NCI-H748 treated with DMSO at 0.1 percent for 48 hours (cell line): ENCODE measurements around the gene MORN5.
A peak's percentile ranks its signal among the peaks of the same experiment; 100 is the strongest.

Experiments
- DNase-seq: peaks from one replicate; lab custom pipeline; 2025; lab: John Stamatoyannopoulos, UW

MORN5 gene

DNA sequence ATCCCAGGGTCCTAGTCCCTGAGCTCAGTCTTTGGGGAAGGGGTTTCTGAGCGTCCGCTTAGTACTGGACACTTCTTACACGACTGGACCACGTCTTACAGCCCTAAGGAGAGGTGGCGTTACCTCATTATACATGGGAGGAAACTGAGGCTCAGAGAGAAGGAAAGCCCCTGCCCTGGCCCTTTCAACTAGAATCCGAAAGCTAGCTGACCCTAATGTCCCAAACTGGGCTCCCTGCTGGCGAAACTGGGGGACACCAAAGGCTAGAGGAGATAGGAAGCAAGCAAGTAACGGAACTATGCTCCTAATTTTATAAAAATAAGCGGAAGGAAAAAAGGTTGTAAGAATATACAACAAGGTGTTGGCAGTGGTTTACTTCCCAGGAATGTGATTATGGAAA lies 54.8 kb downstream of the MORN5 start:
- DNase-seq = no peak

DNA sequence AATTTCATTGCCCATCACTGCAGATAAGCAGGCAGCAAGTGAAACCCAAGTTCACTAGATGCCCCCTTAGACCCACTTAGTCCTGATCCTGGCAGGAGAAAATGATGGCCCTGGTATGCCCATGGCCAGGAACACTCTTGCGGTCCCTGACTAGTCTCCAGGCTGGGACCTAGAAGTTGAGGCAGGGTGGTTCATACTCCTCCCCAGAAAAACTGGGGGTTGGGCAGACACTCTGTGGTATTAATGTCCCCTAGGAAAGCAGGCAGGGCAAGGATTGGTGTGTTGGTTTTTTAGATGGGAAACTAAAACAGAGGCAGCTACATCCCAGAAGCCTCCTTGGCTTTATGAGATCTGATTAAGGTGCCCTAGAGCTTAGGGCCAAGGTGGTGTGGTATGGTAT lies 56.0 kb downstream of the MORN5 start:
- DNase-seq = no peak

DNA sequence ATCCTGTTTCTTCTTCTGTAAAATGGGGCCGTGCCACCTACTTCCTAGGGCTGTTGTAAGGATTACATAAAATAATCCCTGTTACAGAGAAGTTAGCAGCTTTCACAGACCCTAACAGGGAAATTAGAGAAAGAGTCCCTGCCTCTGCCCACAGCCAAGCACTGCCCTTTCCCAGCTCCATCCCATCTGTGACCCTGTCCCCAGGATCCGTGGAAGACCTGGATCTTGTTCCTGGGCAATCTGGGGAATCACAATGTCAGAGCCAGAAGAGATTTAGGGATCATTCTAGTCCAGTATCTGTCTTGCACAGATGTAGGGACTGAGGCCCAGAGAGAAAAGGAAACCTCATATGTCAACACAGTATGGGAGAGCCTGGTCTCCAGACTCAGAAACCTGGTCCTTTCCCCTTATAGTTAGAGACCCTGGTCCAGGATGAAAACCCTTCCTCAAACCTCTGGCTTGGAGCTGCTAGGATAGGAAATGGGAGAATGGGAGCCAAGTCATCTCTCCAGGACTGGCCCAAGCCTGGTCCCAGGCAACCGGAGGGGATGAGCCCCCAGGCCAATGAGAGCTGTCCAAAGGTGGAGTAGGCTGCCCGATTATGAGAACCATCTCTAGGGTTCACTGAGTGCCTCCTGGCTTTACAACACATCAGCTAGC lies 56.6 kb downstream of the MORN5 start:
- DNase-seq = no peak

DNA sequence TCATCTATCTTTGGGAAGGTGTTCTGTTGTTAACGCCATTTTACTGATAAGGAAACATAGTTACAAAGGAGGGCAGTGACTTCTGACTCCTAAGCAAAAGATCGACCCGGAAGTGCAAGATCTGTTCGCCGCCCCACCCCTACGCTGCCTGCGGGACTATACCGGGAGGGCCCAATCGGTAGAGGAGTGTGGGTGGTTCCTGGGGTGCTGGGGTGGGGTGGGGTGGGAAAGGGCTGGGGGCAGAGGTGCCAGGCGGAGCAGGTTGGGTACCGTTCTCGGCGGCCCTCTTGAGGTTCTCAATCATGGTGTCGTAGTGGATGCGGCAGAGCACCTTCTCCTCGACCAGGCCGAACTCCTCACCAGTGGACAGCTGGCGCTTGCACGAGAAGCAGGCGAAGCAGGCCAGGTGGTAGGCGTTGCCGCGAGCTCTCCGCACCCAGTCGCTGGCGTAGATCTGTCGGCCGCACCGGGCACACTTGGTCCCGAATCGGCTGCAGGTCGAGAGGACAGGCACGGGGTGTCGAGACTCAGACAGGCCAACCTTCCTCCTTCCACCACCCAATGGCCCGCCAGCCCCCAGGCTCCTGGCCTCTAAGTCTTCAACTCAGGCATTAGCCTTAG lies 57.2 kb downstream of the MORN5 start:
- no peak for DNase-seq

DNA sequence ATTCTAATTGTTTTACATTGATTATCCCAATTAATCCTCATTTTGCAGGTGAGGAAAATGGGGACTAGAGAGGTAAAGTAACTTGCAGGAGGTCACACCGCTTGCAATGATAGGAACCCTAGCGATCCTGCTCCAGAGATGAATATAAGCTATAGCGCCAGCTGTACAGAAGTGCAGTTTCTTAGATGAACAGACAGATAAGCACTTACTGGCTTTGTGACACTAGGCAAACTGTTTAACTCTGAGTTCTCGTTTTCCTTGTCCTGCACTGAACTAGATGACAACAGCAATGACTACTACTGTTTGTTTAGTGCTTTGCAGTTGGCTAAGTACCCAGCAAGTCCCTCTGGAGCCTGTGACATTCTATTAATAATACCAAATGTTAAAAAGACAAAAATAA lies 57.9 kb downstream of the MORN5 start:
- no peak for DNase-seq

DNA sequence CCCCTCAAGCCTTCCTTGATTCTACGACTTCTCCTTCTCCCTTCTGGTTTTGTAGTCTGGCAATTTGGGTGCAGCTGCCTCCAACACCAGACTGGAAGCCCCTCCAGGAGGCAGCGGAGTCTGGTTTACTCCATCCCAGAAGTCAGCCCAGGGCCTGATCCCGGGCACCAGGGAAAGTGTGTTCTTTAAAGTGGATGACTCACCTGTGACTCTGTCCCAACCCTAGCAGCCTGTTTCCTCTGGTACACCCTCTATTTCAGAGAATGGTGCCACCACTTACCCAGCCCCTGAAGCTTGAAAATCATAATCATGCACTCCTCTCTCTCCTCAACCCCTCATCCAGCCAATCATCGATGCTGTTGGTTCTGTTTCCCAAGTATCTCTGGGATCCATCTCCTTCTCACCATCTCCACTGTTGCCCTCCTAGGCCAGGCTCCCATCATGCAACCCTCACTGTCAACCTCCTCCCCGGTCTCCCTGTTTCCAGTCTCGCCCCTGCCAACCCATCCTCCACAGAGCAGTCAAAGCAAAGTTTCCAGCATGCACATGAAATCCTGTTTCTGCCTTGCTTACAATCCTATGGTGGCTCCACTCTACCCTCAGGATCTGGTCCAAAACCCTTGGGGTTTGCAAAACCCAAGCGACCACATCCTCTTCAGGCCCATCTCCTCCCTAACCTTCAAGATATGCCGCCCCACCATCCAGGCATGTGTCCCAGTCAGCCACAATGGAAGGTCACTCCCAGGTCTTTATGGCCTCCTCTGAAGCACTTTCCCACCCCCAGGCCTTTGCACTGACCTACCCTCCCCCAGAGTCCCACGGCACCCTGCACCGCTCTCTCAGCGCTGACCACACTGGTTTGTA lies 58.6 kb downstream of the MORN5 start:
- DNase-seq = no peak

DNA sequence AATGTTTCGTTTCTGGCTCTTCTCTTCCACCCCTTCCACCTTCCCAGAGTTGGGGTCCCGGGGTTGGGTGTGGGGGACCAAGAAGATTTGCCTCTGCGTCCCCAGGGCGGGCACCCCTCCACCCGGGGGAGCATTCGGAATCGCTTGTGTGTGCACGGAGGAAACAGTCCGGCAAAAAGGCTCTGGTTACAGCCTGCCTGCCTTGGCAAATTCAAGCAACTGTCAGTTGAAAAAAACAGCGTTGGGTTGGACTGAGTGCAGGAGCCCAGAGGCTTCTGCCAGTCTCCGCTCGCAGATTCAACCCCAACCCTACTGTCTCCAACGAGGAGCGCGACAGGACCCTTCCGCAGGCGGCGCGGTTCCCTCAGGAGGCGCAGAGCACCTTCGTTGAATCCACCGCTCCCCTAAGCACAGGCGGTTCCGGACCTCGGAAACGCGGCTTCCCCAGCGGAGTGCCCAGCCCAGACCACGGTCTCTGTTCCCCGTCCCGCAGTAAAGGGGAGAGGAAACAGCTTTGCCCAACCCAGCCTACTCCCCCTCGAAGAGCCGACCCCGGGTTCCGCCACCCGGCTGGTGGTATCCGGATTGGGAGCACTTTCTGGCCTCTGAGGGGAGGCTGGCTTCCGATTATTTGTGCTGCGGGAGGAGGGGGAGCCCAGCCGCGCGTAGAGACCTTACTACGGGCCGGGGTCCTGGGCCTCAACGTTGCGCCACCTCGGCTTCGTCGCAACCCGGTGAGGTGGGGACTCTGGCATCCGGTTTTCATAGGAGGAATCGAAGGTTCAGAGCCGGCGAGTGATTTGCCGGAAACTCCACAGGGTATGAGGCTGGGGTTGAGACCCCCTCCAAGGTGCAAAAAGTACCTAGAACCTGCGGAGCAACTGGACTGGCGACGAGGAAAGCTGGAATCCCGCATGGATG lies 59.5 kb downstream of the MORN5 start:
- DNase-seq = no peak

DNA sequence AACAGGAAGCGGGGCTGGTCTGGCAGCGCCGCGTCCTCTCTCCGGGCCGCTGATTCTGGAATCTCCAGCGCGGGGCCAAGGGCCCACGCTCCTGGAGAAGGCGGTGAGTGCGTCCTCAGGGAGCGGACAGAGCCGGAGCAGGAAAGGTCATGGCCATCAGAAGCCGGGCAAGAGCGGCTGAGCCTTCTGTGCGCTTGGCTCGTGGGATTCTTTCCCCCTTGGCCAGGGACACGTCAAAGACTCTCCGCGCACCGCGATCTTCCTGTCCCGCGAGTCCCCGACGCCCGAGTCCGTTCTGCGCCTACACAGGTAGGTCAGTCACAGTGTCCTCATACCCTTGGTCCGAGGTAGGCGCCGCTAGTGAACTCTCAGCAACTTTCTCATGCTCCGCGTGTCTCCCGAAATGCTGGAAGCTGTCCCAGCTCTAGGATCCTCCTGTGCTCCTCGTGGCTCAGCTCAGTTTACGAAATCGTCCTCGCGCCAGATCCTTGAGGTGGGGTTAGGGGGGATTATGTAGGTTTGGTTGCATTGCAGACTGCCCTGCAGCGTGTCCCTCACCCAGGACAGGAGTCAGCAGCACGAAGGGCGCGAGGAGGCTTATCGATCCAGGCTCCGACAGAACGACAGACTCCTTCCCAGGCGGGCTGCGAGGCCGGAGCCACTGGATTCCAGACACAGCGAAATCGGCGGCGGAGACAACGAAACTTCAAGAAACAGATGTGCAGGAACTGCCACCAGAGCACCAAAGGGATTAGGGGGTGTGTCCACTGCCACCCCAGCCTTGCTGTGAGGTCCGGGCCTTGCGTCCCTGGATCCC lies 60.4 kb downstream of the MORN5 start:
- no peak for DNase-seq

DNA sequence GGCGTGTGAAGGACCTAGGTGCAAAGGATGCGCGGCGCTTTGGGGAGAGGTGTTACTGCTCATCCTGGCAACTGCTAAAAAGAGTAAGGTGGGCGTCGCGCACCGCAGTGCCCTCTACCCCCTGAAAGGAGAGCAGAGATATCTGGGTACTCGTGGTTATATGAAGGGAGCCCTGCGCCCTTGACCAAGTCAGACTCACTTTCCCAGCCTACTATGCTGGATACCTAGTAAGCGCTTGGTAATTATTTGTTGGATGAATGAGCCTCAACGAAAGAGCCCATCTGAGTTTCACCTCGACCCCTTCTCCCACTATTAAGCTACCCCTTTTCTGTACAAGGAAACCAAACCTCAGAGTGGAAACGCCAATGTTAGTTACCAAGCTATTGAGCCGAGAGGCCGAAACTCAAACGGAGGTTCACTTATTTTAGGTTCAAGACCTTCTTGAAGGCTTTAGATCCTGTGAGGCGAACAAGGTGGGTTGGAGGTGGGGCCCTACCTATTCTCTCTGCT lies 61.0 kb downstream of the MORN5 start:
- DNase-seq = no peak

DNA sequence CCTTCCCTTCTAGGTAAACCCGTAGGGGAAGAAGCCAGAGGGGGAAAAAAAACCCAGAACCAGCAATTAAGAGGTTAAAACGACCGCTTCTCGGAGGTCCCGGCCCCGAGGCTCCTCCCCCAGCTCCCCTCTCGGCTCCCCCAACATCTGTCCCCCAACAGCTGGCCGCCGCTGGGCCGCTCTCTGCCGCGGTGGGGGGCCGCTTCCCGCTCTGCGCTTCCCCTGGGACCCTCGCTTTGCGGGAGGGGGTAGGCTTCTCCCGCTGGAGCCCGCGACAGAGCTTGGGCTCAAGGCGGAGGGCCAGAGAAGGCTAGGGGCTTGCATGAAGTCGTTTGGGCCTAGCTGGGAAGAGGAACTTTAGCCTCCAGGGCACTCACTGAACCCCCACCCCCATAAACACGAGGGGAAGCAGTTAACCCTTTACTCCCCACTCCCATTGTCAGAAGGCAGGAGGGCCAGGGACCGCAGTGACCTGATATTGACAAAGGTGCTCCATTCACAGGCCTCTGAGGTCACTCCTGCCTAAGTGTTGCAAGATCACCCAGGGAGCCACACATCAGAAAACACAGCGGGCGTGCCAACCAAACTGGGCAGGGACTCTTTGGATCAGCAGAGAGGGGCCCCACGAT lies 61.6 kb downstream of the MORN5 start:
- no peak for DNase-seq

DNA sequence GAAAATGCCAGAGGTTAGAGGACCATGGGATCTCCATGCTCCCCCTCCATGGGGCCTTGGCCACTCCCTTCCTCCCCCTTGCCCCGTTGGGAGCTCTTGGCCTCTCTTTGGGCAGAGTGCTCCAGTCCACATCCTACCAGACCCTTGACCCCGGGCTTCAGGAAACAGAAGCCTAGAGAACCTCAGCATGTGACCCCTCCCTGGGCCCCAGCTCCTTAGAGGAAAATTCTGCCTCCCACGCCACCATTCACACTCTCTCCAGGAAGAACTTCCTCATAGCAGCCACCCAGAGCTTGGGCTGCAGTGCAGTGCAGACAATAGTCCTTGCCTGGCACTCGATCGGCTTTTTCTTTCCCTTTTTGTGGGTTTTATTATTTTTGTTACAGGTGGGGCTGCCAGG lies 63.1 kb downstream of the MORN5 start:
- DNase-seq = no peak

DNA sequence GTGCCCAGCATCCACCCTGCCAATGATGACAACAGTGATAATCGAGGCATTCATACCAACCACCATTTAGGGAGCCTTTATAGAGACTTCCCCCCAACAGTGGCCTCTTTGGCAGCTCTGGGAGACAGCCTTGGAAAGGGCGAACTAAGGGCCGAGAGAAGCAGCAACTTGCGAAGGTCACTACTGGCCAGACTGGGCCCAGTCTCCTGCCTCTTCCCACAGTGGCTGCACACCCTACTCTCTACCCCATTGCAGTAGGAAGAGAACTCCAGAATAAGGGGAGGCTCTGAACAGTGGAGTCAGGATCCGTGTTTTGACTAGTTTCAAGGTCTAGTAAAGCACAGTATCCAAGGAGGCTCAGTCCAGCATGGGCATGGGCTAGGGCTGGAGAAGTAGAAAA lies 63.7 kb downstream of the MORN5 start:
- DNase-seq = no peak

DNA sequence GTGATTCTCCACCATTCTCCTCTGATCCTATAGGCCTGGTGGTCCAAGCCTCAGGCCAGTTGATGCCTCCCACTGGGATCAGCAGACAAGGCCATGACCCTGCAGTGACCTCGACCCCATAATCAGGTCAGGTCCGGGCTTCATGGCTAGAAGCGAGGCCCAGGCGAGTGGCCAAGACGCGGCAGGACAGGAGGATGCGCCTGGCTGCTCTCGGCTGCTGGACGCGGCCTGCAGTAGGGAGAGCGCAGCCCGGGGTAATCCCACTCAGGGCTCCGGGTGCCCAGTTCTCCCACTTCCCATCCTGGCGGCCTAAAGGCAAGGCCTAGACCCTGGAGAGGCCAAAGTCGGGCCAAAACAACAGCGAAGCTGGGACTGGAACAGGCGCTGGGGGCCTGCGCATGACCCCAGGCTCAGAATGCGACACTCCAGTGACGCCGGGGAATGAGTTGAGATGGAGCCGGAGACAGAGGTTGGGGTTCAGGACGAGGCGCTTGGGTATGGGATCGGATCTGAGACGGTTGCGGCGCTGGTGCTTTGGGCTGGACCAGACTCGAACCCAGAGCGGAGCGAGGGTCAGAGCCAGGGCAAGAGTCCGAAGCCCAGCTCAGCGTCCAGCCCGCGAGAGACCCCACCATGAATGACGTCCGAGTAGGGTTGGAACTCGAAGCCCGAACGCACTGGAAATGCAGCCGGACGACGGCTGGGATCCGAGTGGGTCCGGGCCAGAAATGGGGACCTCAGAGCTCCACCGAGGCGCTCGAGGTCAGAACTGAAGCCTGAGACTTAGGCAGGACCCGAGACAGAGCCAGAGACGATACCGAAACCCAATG lies 65.8 kb downstream of the MORN5 start:
- DNase-seq = no peak

DNA sequence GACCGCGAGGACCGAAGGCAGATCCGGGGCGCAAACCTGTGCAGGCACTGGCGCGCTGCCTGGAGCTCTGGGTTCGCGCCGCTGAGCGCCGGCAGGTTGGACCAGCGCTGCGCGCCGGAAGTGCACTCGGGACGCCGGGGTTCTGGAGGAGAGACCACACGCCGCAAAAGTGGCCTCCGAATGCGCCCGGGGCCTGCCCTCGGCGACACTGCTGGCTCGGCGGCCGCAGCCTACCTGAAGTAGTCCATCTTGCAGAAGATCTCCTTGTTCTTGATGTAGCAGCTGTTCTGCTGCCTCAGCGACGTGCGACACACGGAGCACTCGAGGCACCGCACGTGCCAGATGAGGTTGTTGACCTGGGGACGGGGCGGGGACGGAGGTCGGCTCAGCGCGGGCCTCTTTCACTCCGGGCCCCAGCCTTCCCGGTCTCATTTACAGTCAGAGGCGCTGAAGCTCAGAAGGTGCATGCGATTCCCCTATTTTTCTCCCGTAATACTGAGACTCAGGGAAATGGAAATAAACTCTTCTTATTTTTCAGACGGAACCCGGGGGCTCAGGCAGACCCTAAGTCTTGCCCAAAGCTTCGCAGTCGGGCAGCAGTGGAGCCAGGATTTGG lies 66.5 kb downstream of the MORN5 start:
- DNase-seq = no peak

DNA sequence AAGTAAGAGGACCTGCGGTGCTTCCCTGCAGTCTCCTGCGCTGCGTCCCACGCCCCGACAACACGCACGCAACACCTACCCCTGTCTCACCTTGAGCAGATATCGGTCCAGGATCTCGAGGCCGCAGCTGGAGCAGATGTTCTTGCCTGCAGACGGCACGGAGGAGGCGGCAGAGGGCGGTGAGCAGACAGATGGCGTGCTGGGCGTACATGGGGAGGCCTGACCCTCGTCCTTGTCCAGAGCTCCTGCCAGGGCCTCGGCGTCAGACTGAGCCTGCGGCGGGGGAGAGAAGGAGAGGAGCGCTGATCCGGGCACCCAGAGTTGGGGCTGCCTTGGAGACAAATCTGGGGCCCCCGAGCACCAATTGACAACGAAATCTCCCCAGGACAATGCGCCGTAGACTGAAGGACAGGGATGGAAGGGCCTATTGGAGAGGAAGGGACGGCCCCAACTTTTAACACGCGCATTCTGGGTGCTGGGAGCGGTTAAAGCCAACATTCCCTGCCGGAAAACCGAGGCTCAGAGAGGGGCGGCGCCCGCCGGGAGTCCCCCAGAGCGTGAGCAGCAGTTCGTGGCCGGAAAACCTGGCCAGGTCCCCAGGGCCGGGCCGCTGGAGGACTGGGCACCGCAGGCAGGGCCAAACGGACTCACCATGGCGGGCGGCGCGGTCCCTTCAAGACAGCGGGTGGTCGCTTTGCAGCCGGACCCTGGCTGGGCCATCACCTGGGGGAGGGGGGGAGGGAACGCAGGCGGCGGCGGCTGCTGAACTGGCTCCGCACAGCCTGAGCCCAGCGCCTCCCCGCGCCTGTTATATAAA lies 67.3 kb downstream of the MORN5 start:
- DNase-seq = no peak

DNA sequence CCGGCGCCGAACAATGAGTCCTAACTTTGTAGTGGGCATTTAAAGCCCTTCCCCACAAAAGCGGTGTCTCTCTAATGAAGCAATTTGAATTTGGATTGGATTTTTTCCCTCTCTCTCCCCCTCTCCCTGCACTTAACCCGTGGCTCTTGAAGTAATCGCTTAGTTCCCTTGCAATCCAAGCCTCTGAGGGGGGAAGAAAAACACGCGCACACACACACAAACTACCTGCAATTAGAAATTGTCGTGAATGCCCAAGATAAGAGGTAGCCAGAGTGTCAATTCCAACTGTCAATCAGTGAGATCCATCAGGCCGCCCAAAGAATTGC lies 67.8 kb downstream of the MORN5 start:
- peak; percentile 55 for DNase-seq

DNA sequence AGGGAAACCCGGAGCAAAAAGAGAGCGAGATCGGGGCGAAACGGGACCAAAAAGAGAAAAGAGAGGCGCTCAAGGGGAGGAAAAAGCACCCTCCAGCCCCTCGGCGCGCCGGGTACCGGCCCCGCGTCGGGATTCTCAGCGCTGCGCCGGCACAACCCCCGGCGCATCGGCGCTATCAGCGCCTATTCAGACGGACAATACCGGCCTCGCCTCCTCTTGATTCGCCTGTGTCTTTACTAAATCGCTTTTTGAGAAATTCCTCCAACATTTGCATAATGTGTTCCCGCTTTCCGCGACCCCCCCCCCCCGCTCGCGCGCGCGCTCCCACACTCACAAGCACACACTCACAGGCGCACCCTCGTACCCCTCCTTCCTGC lies 68.5 kb downstream of the MORN5 start:
- no peak for DNase-seq
